ENCODE results near the gene CCDC196. TPM values are rescaled to one million over a fixed set of nuclear protein-coding genes. Genes with fewer than 3 reads are reported as not detected.
A peak's percentile ranks its signal among the peaks of the same experiment; 100 is the strongest.

CCDC196 gene
- polyA plus RNA-seq, 1 experiment: not detected

DNA sequence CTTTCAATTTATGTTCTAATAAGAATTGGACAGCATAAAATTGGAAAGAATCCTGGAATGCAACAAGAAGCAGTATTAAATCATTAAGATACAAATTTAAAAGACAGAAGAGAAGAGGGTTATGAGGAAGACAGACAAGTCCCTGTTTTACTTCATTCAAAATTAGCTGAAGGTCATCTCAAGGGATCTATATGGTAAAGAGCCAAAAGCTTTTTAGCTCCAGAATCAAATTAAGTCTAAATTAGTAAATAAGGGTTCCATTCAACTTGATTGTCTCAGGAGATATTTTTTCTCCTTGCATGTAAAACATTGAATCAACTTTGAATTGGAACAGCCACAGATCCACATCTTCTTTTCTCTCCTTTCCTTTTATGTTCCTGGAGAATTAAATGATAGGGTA lies 7.6 kb downstream of the CCDC196 start:
- Histone ChIP-seq H3K27me3 (ENCODE audit: control insufficient read depth, insufficient read depth, low read length) (peaks cover under 1% of the 10 kb centered on the region; the same call in 1 of the 2 replicates), H3K4me3 (ENCODE audit: low read depth, low read length) (no peak overlapping the region), H3K36me3 (ENCODE audit: control insufficient read depth, insufficient read depth, low read length) (no peaks in the 10 kb centered on the region)
- TF ChIP-seq, protein P1, sequence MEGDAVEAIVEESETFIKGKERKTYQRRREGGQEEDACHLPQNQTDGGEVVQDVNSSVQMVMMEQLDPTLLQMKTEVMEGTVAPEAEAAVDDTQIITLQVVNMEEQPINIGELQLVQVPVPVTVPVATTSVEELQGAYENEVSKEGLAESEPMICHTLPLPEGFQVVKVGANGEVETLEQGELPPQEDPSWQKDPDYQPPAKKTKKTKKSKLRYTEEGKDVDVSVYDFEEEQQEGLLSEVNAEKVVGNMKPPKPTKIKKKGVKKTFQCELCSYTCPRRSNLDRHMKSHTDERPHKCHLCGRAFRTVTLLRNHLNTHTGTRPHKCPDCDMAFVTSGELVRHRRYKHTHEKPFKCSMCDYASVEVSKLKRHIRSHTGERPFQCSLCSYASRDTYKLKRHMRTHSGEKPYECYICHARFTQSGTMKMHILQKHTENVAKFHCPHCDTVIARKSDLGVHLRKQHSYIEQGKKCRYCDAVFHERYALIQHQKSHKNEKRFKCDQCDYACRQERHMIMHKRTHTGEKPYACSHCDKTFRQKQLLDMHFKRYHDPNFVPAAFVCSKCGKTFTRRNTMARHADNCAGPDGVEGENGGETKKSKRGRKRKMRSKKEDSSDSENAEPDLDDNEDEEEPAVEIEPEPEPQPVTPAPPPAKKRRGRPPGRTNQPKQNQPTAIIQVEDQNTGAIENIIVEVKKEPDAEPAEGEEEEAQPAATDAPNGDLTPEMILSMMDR (IDR thresholded peaks at IDR 0.05; ENCODE audit: insufficient read depth, low read depth, low read length): no peak
- DNase-seq (ENCODE audit: low read depth): no peak
- ChIA-PET CTCF (no interaction called here), POLR2A (no interaction called here)

DNA sequence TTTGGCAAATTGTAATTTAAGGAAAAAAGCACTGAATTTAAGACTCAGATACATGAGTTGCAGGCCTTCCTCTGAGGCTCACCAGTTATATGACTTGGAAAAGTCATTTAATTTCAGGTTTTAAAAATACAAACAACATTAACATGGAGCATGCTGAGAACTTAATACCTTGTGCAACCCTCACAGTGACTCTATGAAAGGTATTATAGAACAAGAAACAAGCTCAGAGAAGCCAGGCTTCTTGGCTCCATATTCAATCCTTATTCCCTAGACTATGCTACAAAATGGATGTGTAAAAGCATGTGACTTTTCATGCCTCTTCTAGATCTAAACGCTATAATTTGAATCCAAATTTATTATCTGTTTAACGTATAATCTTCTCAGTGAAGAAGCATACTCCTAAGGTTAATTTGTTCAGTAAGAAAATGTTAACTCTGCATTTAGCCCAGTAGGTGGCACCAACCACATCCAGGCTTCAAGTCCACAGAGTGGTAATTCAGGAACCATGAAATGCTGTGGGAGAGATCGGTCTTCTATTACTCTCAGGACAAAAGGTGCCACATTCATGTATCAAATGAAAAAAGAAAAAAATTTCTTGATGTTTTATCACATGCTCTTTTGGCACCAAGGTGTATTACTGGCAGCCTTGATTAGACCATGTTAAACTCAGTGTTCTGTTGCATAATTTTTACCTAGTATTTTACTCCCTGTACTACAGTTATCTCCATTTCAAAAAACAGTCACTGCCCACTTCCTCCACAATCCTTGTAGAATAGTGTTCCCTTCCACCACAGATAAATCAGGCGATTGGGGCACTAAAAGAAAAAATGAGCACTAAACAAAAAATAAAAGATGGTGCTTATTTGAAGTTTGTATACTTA lies 9.3 kb downstream of the CCDC196 start:
- CTCF ChIA-PET: interaction anchor here (0.6 to 2.4 kb wide), 7 partner anchors 11 to 128 kb away, joined by 3 to 7 read pairs (median 3); no protein-coding TSS in a partner anchor
- TF ChIP-seq, protein P1 (IDR thresholded peaks at IDR 0.05; ENCODE audit: insufficient read depth, low read depth, low read length): peak; percentile 81

GRCh38 chr14:66496188-66496807 lies 10.1 kb downstream of the CCDC196 start:
- ChIA-PET POLR2A (no interaction called here), CTCF (interaction anchor here (0.6 to 2.7 kb wide), 7 partner anchors 11 to 167 kb away, joined by 3 to 12 read pairs (median 4); partner anchors contain the start of gene GPHN)
- no peak for DNase-seq (ENCODE audit: low read depth)
- H3K27me3 ChIP-seq (ENCODE audit: control insufficient read depth, insufficient read depth, low read length): no peaks in the 10 kb centered on the region
- no peaks in the 10 kb centered on the region for H3K36me3 ChIP-seq (ENCODE audit: control insufficient read depth, insufficient read depth, low read length)
- H3K4me3 ChIP-seq (ENCODE audit: low read depth, low read length): no peak overlapping the region
- TF ChIP-seq, protein P1 (IDR thresholded peaks at IDR 0.05; ENCODE audit: insufficient read depth, low read depth, low read length): no peak

More for the DNA sequence above, 9.3 kb downstream of the CCDC196 start:
- Histone ChIP-seq H3K36me3 (ENCODE audit: control insufficient read depth, insufficient read depth, low read length) (no peaks in the 10 kb centered on the region), H3K4me3 (ENCODE audit: low read depth, low read length) (no peak overlapping the region), H3K27me3 (ENCODE audit: control insufficient read depth, insufficient read depth, low read length) (no peaks in the 10 kb centered on the region)
- POLR2A ChIA-PET: no interaction called here
- DNase-seq (ENCODE audit: low read depth): no peak

- H3K36me3 ChIP-seq (ENCODE audit: control insufficient read depth, insufficient read depth, low read length): no peaks in the 10 kb centered on the region
- no peaks in the 10 kb centered on the region for H3K27me3 ChIP-seq (ENCODE audit: control insufficient read depth, insufficient read depth, low read length)
- ChIA-PET POLR2A (no interaction called here), CTCF (interaction anchor here (0.8 to 2.7 kb wide), 6 partner anchors 11 to 249 kb away, joined by 3 to 12 read pairs (median 4); partner anchors contain the start of gene GPHN)
- TF ChIP-seq, protein P1 (IDR thresholded peaks at IDR 0.05; ENCODE audit: insufficient read depth, low read depth, low read length): no peak
- DNase-seq (ENCODE audit: low read depth): no peak
- no peak overlapping the region for H3K4me3 ChIP-seq (ENCODE audit: low read depth, low read length)
Observed at GRCh38 chr14:66496911-66497310, 10.7 kb downstream of the CCDC196 start.

DNA sequence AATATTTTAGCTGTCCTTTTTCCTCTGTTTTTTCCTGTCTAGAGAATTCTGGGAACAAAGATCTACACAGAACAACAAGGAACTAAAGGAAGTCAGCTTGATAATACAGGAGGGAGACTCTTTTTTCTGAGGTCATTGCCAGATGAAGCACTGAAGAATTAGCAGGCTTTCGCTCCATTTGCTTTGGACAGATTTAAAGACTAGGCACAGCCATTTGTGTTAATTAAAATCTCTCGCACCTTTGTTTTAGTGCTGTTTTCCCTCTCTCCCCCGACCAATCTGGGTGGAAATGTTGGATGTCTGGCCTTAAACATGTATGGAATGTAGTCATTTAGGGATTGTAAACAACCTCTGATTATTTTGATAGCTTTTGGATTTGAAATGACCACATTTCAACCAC lies 12.1 kb downstream of the CCDC196 start:
- ChIA-PET POLR2A (interaction anchor here (0.9 kb wide), 1 partner anchor 9 kb away, joined by 3 read pairs; the partner anchor contains the start of gene GPHN), CTCF (interaction anchor here (0.9 to 2.7 kb wide), 4 partner anchors 9 to 164 kb away, joined by 3 to 12 read pairs (median 4); partner anchors contain the start of gene GPHN)
- TF ChIP-seq, protein P1 (IDR thresholded peaks at IDR 0.05; ENCODE audit: insufficient read depth, low read depth, low read length): no peak
- H3K27me3 ChIP-seq (ENCODE audit: control insufficient read depth, insufficient read depth, low read length): no peaks in the 10 kb centered on the region
- H3K36me3 ChIP-seq (ENCODE audit: control insufficient read depth, insufficient read depth, low read length): no peaks in the 10 kb centered on the region
- no peak for DNase-seq (ENCODE audit: low read depth)
- no peak overlapping the region for H3K4me3 ChIP-seq (ENCODE audit: low read depth, low read length)

Data from BJ (cell line).